GM23338 (cell line): ENCODE results near the gene HSFX2. TPM values are rescaled to one million over a fixed set of nuclear protein-coding genes. Genes with fewer than 3 reads are reported as not detected.

Experiments
- ATAC-seq: fragments of 200-7000 bp; cut with Tn5 transposase; 3 replicates; pipeline ENCODE4 v1.9.1; 2020
- DNase-seq: peaks from one replicate; pipeline ENCODE4 v3.0.0-alpha.2; 2015; ENCODE audit warnings: low spot score
- H2AFZ ChIP-seq: fragments of 200-600 bp; sonication (generic); 2 replicates; pipeline ENCODE4 v1.8.0; 2016; ENCODE audit warnings: antibody characterized with exemption, mild to moderate bottlenecking, moderate library complexity
- H3F3A ChIP-seq: fragments of 200-600 bp; sonication (generic); replicated peaks from 2 replicates; pipeline ENCODE4 v1.8.0; 2017; ENCODE audit warnings: antibody characterized with exemption, mixed run types, low read depth
- H3K27ac ChIP-seq: fragments of 200-600 bp; sonication (generic); 2 replicates; pipeline ENCODE4 v1.6.1; 2016; ENCODE audit warnings: low read depth
- H3K27me3 ChIP-seq: fragments of 200-600 bp; sonication (generic); 2 replicates; pipeline ENCODE4 v1.8.0; 2016; ENCODE audit warnings: mild to moderate bottlenecking, mixed run types, moderate library complexity; ENCODE audit not compliant: insufficient read depth
- H3K36me3 ChIP-seq: fragments of 200-600 bp; sonication (generic); 2 replicates; pipeline ENCODE4 v1.8.0; 2016; ENCODE audit warnings: mild to moderate bottlenecking; ENCODE audit not compliant: insufficient read depth
- H3K4me1 ChIP-seq: fragments of 200-600 bp; sonication (generic); 2 replicates; pipeline ENCODE4 v1.8.0; 2016; ENCODE audit warnings: mild to moderate bottlenecking, moderate library complexity; ENCODE audit not compliant: insufficient read depth
- H3K4me2 ChIP-seq: fragments of 200-600 bp; sonication (generic); 2 replicates; pipeline ENCODE4 v1.7.1; 2017; ENCODE audit warnings: mixed run types
- H3K4me3 ChIP-seq: fragments of 200-600 bp; sonication (generic); 2 replicates; pipeline ENCODE4 v1.6.1; 2016; ENCODE audit warnings: mixed run types
- H3K79me2 ChIP-seq: fragments of 200-600 bp; sonication (generic); replicated peaks from 2 replicates; pipeline ENCODE4 v1.8.0; 2017; ENCODE audit warnings: mild to moderate bottlenecking; ENCODE audit not compliant: insufficient read depth
- H3K9me2 ChIP-seq: fragments of 200-600 bp; sonication (generic); 2 replicates; pipeline ENCODE4 v1.8.0; 2017; ENCODE audit not compliant: insufficient read depth
- H4K20me1 ChIP-seq: fragments of 200-600 bp; sonication (generic); replicated peaks from 2 replicates; pipeline ENCODE4 v1.8.0; 2017; ENCODE audit warnings: mild to moderate bottlenecking; ENCODE audit not compliant: insufficient read depth
- H3K27ac Mint-ChIP-seq: 2 replicates; pipeline ENCODE4 v1.8.0; 2020; ENCODE audit warnings: inconsistent platforms, mild to moderate bottlenecking, moderate library complexity, mixed read lengths
- H3K27me3 Mint-ChIP-seq: 3 replicates; pipeline ENCODE4 v1.8.0; 2022; ENCODE audit warnings: low read depth, mild to moderate bottlenecking, moderate library complexity, mixed read lengths, inconsistent platforms; ENCODE audit not compliant: insufficient read depth, poor library complexity
- H3K36me3 Mint-ChIP-seq: 3 replicates; pipeline ENCODE4 v1.8.0; 2021; ENCODE audit warnings: low read depth, mild to moderate bottlenecking, inconsistent platforms, moderate library complexity, mixed read lengths
- H3K4me1 Mint-ChIP-seq: 3 replicates; pipeline ENCODE4 v1.8.0; 2020; ENCODE audit warnings: mild to moderate bottlenecking, inconsistent platforms, mixed read lengths
- H3K4me3 Mint-ChIP-seq: 3 replicates; pipeline ENCODE4 v1.8.0; 2021; ENCODE audit warnings: moderate library complexity, mild to moderate bottlenecking, inconsistent platforms, mixed read lengths
- H3K9me3 Mint-ChIP-seq: 3 replicates; pipeline ENCODE4 v1.8.0; 2020; ENCODE audit warnings: moderate library complexity, mild to moderate bottlenecking, inconsistent platforms, mixed read lengths
- CREB1 ChIP-seq: fragments of 250-450 bp; sonication (Bioruptor Pico); IDR thresholded peaks from 2 replicates; pipeline ENCODE4 v1.5.0; 2020; ENCODE audit warnings: low read depth, mild to moderate bottlenecking, moderate library complexity
- ETS1 ChIP-seq: IDR thresholded peaks from 2 replicates; pipeline ENCODE4 v1.6.1; 2016; ENCODE audit warnings: antibody characterized with exemption
- NANOG ChIP-seq: IDR thresholded peaks from 2 replicates; pipeline ENCODE4 v1.6.1; 2016; ENCODE audit warnings: antibody characterized with exemption, borderline replicate concordance
- POLR2AphosphoS5 ChIP-seq: IDR thresholded peaks from 2 replicates; pipeline ENCODE4 v1.6.1; 2016; ENCODE audit warnings: antibody characterized with exemption, low read depth
- REST ChIP-seq: IDR thresholded peaks from one replicate; pipeline ENCODE4 v1.6.1; 2018; ENCODE audit warnings: antibody characterized with exemption; ENCODE audit not compliant: unreplicated experiment
- STAT1 ChIP-seq: IDR thresholded peaks from one replicate; pipeline ENCODE4 v1.6.1; 2016; ENCODE audit warnings: antibody characterized with exemption; ENCODE audit not compliant: unreplicated experiment
- ZNF114 ChIP-seq: fragments of 250-450 bp; sonication (Bioruptor Pico); IDR thresholded peaks from 2 replicates; pipeline ENCODE4 v1.5.0; 2020; ENCODE audit warnings: mild to moderate bottlenecking, moderate library complexity
- ZNF331 ChIP-seq: fragments of 250-450 bp; sonication (Bioruptor Pico); IDR thresholded peaks from 2 replicates; pipeline ENCODE4 v1.5.0; 2020; ENCODE audit warnings: low read depth, mild to moderate bottlenecking, moderate library complexity
- ZNF462 ChIP-seq: fragments of 250-450 bp; sonication (Bioruptor Pico); IDR thresholded peaks from 2 replicates; pipeline ENCODE4 v1.5.0; 2020; ENCODE audit warnings: mild to moderate bottlenecking, moderate library complexity
- polyA plus RNA-seq: library from polyadenylated mRNA; unstranded; fragments of >200 nt; fragmentation: Nextera tagmentation; extraction: Ambion mirVana; gene quantifications from 2 replicates; pipeline ENCODE4 v1.2.1, GENCODE V29; 2016
- total RNA-seq: library from RNA; depleted of rRNA; stranded (reverse); fragments of >200 nt; shearing (Covaris generic); gene quantifications from 2 replicates; pipeline ENCODE4 v1.2.3, GENCODE V29; 2014

HSFX2 gene
- total and polyA plus RNA-seq, 2 experiments from 2014 or later: 0.29 TPM; not detected in 1

- H3K4me3 ChIP-seq: no peak overlapping the region
- Mint-ChIP-seq H3K4me1 (peaks cover 10% of the 10 kb centered on the region; the same call in 2 of the 3 replicates), H3K27ac (no peak overlapping the region), H3K4me3 (no peak overlapping the region), H3K9me3 (no peaks in the 10 kb centered on the region), H3K27me3 (no peaks in the 10 kb centered on the region), H3K36me3 (no peaks in the 10 kb centered on the region)
- H3K4me2 ChIP-seq: no peak overlapping the region
- H3K27ac ChIP-seq: no peak overlapping the region
- no peak overlapping the region for H2AFZ ChIP-seq
- H3K9me2 ChIP-seq: no peaks in the 10 kb centered on the region
- ATAC-seq (no peak), DNase-seq (no peak)
- no peaks in the 10 kb centered on the region for H3F3A ChIP-seq
- no peaks in the 10 kb centered on the region for H3K4me1 ChIP-seq
- no peaks in the 10 kb centered on the region for H3K79me2 ChIP-seq
- TF ChIP-seq NANOG (no peak), ZNF462 (CRISPR knock-in tag) (no peak), POLR2AphosphoS5 (no peak)
- H3K27me3 ChIP-seq: no peaks in the 10 kb centered on the region
- no peaks in the 10 kb centered on the region for H4K20me1 ChIP-seq
- H3K36me3 ChIP-seq: no peaks in the 10 kb centered on the region
Observed at GRCh38 chrX:149569770-149570169, 25.3 kb downstream of the HSFX2 start.

- H4K20me1 ChIP-seq: no peaks in the 10 kb centered on the region
- DNase-seq (no peak), ATAC-seq (no peak)
- no peaks in the 10 kb centered on the region for H3K27me3 ChIP-seq
- H2AFZ ChIP-seq: no peak overlapping the region
- H3K4me1 ChIP-seq: no peaks in the 10 kb centered on the region
- H3K36me3 Mint-ChIP-seq: peaks cover 2% of the 10 kb centered on the region; the same call in 1 of the 3 replicates
- H3K36me3 ChIP-seq: no peaks in the 10 kb centered on the region
- H3K27ac ChIP-seq: no peak overlapping the region
- H3K4me1 Mint-ChIP-seq: peaks cover 14% of the 10 kb centered on the region; the same call in 2 of the 3 replicates
- H3K79me2 ChIP-seq: no peaks in the 10 kb centered on the region
- H3K4me3 ChIP-seq: no peak overlapping the region
- no peaks in the 10 kb centered on the region for H3K9me2 ChIP-seq
- no peaks in the 10 kb centered on the region for H3K27me3 Mint-ChIP-seq
- H3K4me3 Mint-ChIP-seq: no peak overlapping the region
- H3F3A ChIP-seq: no peaks in the 10 kb centered on the region
- no peak overlapping the region for H3K4me2 ChIP-seq
- H3K9me3 Mint-ChIP-seq: no peaks in the 10 kb centered on the region
- no peak overlapping the region for H3K27ac Mint-ChIP-seq
- no peak for TF ChIP-seq ZNF331 (CRISPR knock-in tag)
- TF ChIP-seq REST: no peak
- no peak for TF ChIP-seq STAT1
- no peak for TF ChIP-seq POLR2AphosphoS5
- TF ChIP-seq ETS1: no peak
- TF ChIP-seq ZNF114 (CRISPR knock-in tag): no peak
- TF ChIP-seq CREB1 (CRISPR knock-in tag): no peak
Observed at GRCh38 chrX:149568701-149569296, 26.3 kb downstream of the HSFX2 start.
